IMR-90 (cell line): Measurements from ENCODE around the gene SLC26A8. TPM values are rescaled to one million over a fixed set of nuclear protein-coding genes. Genes with fewer than 3 reads are reported as not detected.

Source experiments
- BHLHE40 ChIP-seq: fragments of 150-350 bp; IDR thresholded peaks from 2 replicates; pipeline ENCODE4 v1.6.1; 2016; ENCODE audit warnings: mild to moderate bottlenecking, low read depth, low read length
- CEBPB ChIP-seq: IDR thresholded peaks from 2 replicates; pipeline ENCODE4 v1.6.1; 2012; ENCODE audit warnings: low read depth, low read length, improper control_type of control experiment
- CHD1 ChIP-seq: IDR thresholded peaks from 2 replicates; pipeline ENCODE4 v1.6.1; 2012; ENCODE audit warnings: low read depth, low read length, improper control_type of control experiment
- MAFK ChIP-seq: IDR thresholded peaks from 2 replicates; pipeline ENCODE4 v1.6.1; 2012; ENCODE audit warnings: low read depth, low read length, improper control_type of control experiment
- MXI1 ChIP-seq: IDR thresholded peaks from 2 replicates; pipeline ENCODE4 v1.6.1; 2012; ENCODE audit warnings: low read depth, mild to moderate bottlenecking, low read length, moderate library complexity, borderline replicate concordance
- NFE2L2 ChIP-seq: fragments of 150-350 bp; IDR thresholded peaks from 2 replicates; pipeline ENCODE4 v1.6.1; 2016; ENCODE audit warnings: low read depth, mild to moderate bottlenecking, low read length
- POLR2A ChIP-seq: IDR thresholded peaks from 2 replicates; pipeline ENCODE4 v1.6.1; 2012; ENCODE audit warnings: mild to moderate bottlenecking, low read depth, low read length
- RCOR1 ChIP-seq: IDR thresholded peaks from 2 replicates; pipeline ENCODE4 v1.6.1; 2012; ENCODE audit warnings: mild to moderate bottlenecking, low read length, improper control_type of control experiment; ENCODE audit not compliant: insufficient replicate concordance
- RFX5 ChIP-seq: IDR thresholded peaks from 2 replicates; pipeline ENCODE4 v1.8.0; 2012; ENCODE audit warnings: low read depth, mild to moderate bottlenecking, low read length, moderate library complexity
- polyA plus RNA-seq, 3 experiments: library from polyadenylated mRNA; depleted of rRNA; stranded (reverse); fragments of >200 nt; gene quantifications; 2 replicates each; pipeline ENCODE4 v1.2.3, GENCODE V29; 2012; ENCODE audit warnings: low replicate concordance in 1 of 3
- total RNA-seq: library from RNA; depleted of rRNA; stranded (reverse); fragments of >200 nt; gene quantifications from 2 replicates; pipeline ENCODE4 v1.2.3, GENCODE V29; 2012
- TF ChIP-seq, protein P1 (sequence below): fragments of 150-350 bp; IDR thresholded peaks from 2 replicates; pipeline ENCODE4 v1.6.1; 2016; ENCODE audit warnings: low read depth, mild to moderate bottlenecking, low read length, moderate library complexity, borderline replicate concordance

The SLC26A8 gene
- total and polyA plus RNA-seq, 2 of the 4 experiments (the other 2 are of a cell fraction), result 0.07 TPM; not detected in 1

DNA sequence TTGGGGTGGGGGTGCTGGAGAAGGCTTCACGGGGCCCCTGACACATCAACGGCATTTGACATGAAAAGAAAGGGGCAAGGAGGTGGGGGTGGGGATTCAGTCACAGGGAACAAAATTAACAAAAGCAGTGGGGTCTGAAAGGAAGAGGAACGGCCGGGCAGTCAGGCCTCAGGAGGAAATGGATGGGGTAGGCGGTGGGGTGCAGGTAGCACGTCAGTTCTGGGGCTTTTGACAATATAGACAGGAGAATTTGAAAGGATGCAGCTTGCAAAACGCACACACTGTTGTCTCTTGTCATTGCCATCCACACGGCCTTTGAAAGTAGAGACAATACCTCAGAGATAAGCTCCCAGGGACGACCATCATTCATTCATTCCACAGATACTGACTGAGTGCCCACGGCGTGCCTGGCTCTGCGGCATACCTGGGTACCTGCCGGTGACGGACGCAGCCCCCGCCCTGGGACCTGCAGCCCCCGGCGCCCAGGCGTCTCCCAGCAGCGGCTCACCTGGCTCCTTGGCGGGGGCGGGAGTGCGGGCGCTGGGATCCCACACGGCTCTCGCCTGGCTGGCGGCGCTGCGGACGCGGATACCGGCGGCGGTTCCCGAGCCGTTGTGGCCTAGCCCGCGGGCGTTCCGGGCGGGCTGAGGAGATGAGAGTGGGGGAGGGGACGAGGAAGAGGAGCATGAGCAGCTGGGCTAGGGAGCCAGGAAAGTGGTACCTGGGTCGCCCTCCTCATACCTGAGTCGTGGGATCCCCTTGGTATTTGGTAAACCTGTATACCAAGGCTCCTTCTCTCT, at the start of gene SLC26A8 (continued):
- TF ChIP-seq, protein P1, sequence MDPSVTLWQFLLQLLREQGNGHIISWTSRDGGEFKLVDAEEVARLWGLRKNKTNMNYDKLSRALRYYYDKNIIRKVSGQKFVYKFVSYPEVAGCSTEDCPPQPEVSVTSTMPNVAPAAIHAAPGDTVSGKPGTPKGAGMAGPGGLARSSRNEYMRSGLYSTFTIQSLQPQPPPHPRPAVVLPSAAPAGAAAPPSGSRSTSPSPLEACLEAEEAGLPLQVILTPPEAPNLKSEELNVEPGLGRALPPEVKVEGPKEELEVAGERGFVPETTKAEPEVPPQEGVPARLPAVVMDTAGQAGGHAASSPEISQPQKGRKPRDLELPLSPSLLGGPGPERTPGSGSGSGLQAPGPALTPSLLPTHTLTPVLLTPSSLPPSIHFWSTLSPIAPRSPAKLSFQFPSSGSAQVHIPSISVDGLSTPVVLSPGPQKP, result no peak
- no peak for TF ChIP-seq MAFK
- TF ChIP-seq POLR2A, result no peak
- no peak for TF ChIP-seq RCOR1
- TF ChIP-seq RFX5, result no peak
- TF ChIP-seq CHD1, result no peak
- TF ChIP-seq CEBPB, result no peak
- no peak for TF ChIP-seq BHLHE40
- TF ChIP-seq MXI1, result no peak
- TF ChIP-seq NFE2L2, result no peak
